Measurements from ENCODE around the gene LAMB4. TPM values are rescaled to one million over a fixed set of nuclear protein-coding genes. Genes with fewer than 3 reads are reported as not detected.

The LAMB4 gene
- total and polyA plus RNA-seq, 10 donors: 0.03 to 0.94 (median 0.22) TPM; not detected in 2

- Histone ChIP-seq H3K9me3 (no peaks in the 10 kb centered on the region), H3K27ac (no peak overlapping the region), H3K27me3 (replicated peaks in 1 of 7) (no peaks in the 10 kb centered on the region), H3K36me3 (no peaks in the 10 kb centered on the region), H3K4me3 (no peak overlapping the region), H3K4me1 (peaks cover 0 to 3% (median 0%) of the 10 kb centered on the region in 6 donors)
- 86 to 94% (median 92%) methylated on average over 3 of the region's 3 CpGs for WGBS, 5 donors
- DNase-seq: no peak
- no peak for TF ChIP-seq CTCF (IDR thresholded peaks at IDR 0.05 in 8 of 11, conservative IDR thresholded peaks at IDR 0.05 in 3 of 11)
- no peak for TF ChIP-seq POLR2A (IDR thresholded peaks at IDR 0.05)
- no peak for TF ChIP-seq POLR2AphosphoS5 (IDR thresholded peaks at IDR 0.05)
- intact Hi-C loops (cut with DNase I; ENCODE audit: low total_unique reads): no loop called here
Observed at GRCh38 chr7:108030516-108030915, 99.6 kb downstream of the LAMB4 start.

GRCh38 chr7:108029034-108029433 lies 101.1 kb downstream of the LAMB4 start:
- TF ChIP-seq POLR2AphosphoS5 (IDR thresholded peaks at IDR 0.05) (no peak), POLR2A (IDR thresholded peaks at IDR 0.05) (no peak), CTCF (IDR thresholded peaks at IDR 0.05 in 8 of 11, conservative IDR thresholded peaks at IDR 0.05 in 3 of 11) (no peak)
- WGBS, 5 donors: 88 to 96% (median 92%) methylated on average over 3 of the region's 3 CpGs
- Histone ChIP-seq H3K9me3 (no peaks in the 10 kb centered on the region), H3K36me3 (no peaks in the 10 kb centered on the region), H3K27ac (no peak overlapping the region), H3K4me1 (peaks cover 0 to 3% (median 0%) of the 10 kb centered on the region in 6 donors), H3K4me3 (no peak overlapping the region), H3K27me3 (replicated peaks in 1 of 7) (no peaks in the 10 kb centered on the region)
- no peak for DNase-seq
- intact Hi-C loops (cut with DNase I; ENCODE audit: low total_unique reads): no loop called here

- no peaks in the 10 kb centered on the region for H3K36me3 ChIP-seq
- H3K9me3 ChIP-seq: no peaks in the 10 kb centered on the region
- peaks cover 0 to 3% (median 0%) of the 10 kb centered on the region in 6 donors for H3K4me1 ChIP-seq
- H3K4me3 ChIP-seq: no peak overlapping the region
- H3K27me3 ChIP-seq (replicated peaks in 1 of 7): no peaks in the 10 kb centered on the region
- no peak for DNase-seq
- no peak overlapping the region for H3K27ac ChIP-seq
- WGBS, 5 donors: 79 to 93% (median 82%) methylated on average over 2 of the region's 2 CpGs
- intact Hi-C loops (cut with DNase I; ENCODE audit: low total_unique reads): no loop called here
- no peak for TF ChIP-seq POLR2AphosphoS5 (IDR thresholded peaks at IDR 0.05)
- no peak for TF ChIP-seq CTCF (IDR thresholded peaks at IDR 0.05 in 8 of 11, conservative IDR thresholded peaks at IDR 0.05 in 3 of 11)
- no peak for TF ChIP-seq POLR2A (IDR thresholded peaks at IDR 0.05)
Observed at GRCh38 chr7:108028111-108028510, 102.0 kb downstream of the LAMB4 start.

GRCh38 chr7:108027239-108027638 lies 102.9 kb downstream of the LAMB4 start:
- 66 to 89% (median 70%) methylated on average over 1 of the region's 1 CpG for WGBS, 5 donors

More at GRCh38 chr7:108027239-108027638, 102.9 kb downstream of the LAMB4 start:
- no peak overlapping the region for H3K4me3 ChIP-seq
- H3K4me1 ChIP-seq: peaks cover 0 to 3% (median 0%) of the 10 kb centered on the region in 6 donors
- TF ChIP-seq CTCF (IDR thresholded peaks at IDR 0.05 in 8 of 11, conservative IDR thresholded peaks at IDR 0.05 in 3 of 11) (no peak), POLR2AphosphoS5 (IDR thresholded peaks at IDR 0.05) (no peak), POLR2A (IDR thresholded peaks at IDR 0.05) (no peak)
- peak overlapping the region in 2 of 8 donors; percentile 18 to 35 for H3K27ac ChIP-seq
- H3K36me3 ChIP-seq: no peaks in the 10 kb centered on the region
- intact Hi-C loops (cut with DNase I; ENCODE audit: low total_unique reads): no loop called here
- DNase-seq: no peak
- H3K27me3 ChIP-seq (replicated peaks in 1 of 7): no peaks in the 10 kb centered on the region
- no peaks in the 10 kb centered on the region for H3K9me3 ChIP-seq
